HG02623 (cell line): Measurements from ENCODE around the gene OGFOD1.
"Not testable (repeated sequence)": the region's sequence is repeated elsewhere in the genome, so short reads cannot be mapped to it uniquely, and the experiment has no call there.

Experiments
- ATAC-seq: cut with Tn5 transposase; IDR thresholded peaks from one replicate; pipeline ENCODE4 v1.9.1; 2021; ENCODE audit warnings: moderate library complexity; ENCODE audit not compliant: unreplicated experiment

OGFOD1 gene

GRCh38 chr16:56479469-56479868 lies 28.1 kb downstream of the OGFOD1 start:
- no peak for ATAC-seq

GRCh38 chr16:56480776-56481467 lies 29.6 kb downstream of the OGFOD1 start:
- ATAC-seq, result no peak

GRCh38 chr16:56481468-56482122 lies 30.2 kb downstream of the OGFOD1 start:
- no peak for ATAC-seq

GRCh38 chr16:56482683-56483236 lies 31.4 kb downstream of the OGFOD1 start:
- no peak for ATAC-seq

GRCh38 chr16:56483394-56483793 lies 32.0 kb downstream of the OGFOD1 start:
- no peak for ATAC-seq

- ATAC-seq, result no peak
These were observed 36.7 kb downstream of the OGFOD1 start for GRCh38 chr16:56488035-56488434.

- ATAC-seq, result not testable (repeated sequence)
These were observed 37.5 kb downstream of the OGFOD1 start for GRCh38 chr16:56488868-56489267.

GRCh38 chr16:56491657-56492261 lies 40.4 kb downstream of the OGFOD1 start:
- no peak for ATAC-seq

- no peak for ATAC-seq
These were observed 41.8 kb downstream of the OGFOD1 start for GRCh38 chr16:56493126-56493525.

GRCh38 chr16:56493815-56494214 lies 42.5 kb downstream of the OGFOD1 start:
- no peak for ATAC-seq

- no peak for ATAC-seq
These were observed 53.8 kb downstream of the OGFOD1 start for GRCh38 chr16:56505181-56505580.

GRCh38 chr16:56506941-56507340 lies 55.6 kb downstream of the OGFOD1 start:
- ATAC-seq, result no peak

GRCh38 chr16:56510544-56510943 lies 59.2 kb downstream of the OGFOD1 start:
- ATAC-seq, result no peak

GRCh38 chr16:56512025-56512424 lies 60.7 kb downstream of the OGFOD1 start:
- ATAC-seq, result no peak

- no peak for ATAC-seq
These were observed 61.7 kb downstream of the OGFOD1 start for GRCh38 chr16:56513091-56513490.

- ATAC-seq, result no peak
These were observed 62.6 kb downstream of the OGFOD1 start for GRCh38 chr16:56513972-56514371.

GRCh38 chr16:56514845-56515244 lies 63.5 kb downstream of the OGFOD1 start:
- no peak for ATAC-seq

GRCh38 chr16:56515665-56516064 lies 64.3 kb downstream of the OGFOD1 start:
- no peak for ATAC-seq

GRCh38 chr16:56517206-56517605 lies 65.9 kb downstream of the OGFOD1 start:
- no peak for ATAC-seq

GRCh38 chr16:56518425-56518824 lies 67.1 kb downstream of the OGFOD1 start:
- ATAC-seq, result no peak

- peak; percentile 90 for ATAC-seq
These were observed 68.3 kb downstream of the OGFOD1 start, which contains the start of gene BBS2 for GRCh38 chr16:56519459-56520250. BBS2 (minus strand) TSS chr16:56520024; CDS start chr16:56519862, 162 bp downstream.
